Adrenal gland (tissue), 12 donors: ENCODE data around the gene RECK. TPM values are rescaled to one million over a fixed set of nuclear protein-coding genes. Genes with fewer than 3 reads are reported as not detected.

Experiments used
- DNase-seq, 7 donors: peaks; one replicate each; pipeline ENCODE4 v3.0.0-alpha.2; 2019 to 2020
- H3K27ac ChIP-seq, 5 donors: fragments of 200-600 bp; sonication (generic) in 4 of 5; 1 replicate in 3 of 5; 2 replicates in 2 of 5; pipeline versions ENCODE4 v1.5.1 to v1.8.0; 2016 to 2020; ENCODE audit warnings: mild to moderate bottlenecking in 1 of 5
- H3K27me3 ChIP-seq: fragments of 200-600 bp; 2 replicates; pipeline ENCODE4 v1.8.0; 2021
- H3K36me3 ChIP-seq, 2 donors: fragments of 200-600 bp; replicated peaks in 1 of 2; 1 replicate in 1 of 2; 2 replicates in 1 of 2; pipeline versions ENCODE4 v1.5.1 to v1.8.0; 2018 to 2022
- H3K4me1 ChIP-seq, 2 donors: fragments of 200-600 bp; replicated peaks in 1 of 2; 1 replicate in 1 of 2; 2 replicates in 1 of 2; pipeline versions ENCODE4 v1.5.1 to v1.8.0; 2018 to 2021
- H3K4me3 ChIP-seq, 4 donors: fragments of 200-600 bp; sonication (generic) in 3 of 4; one replicate each; pipeline ENCODE4 v1.5.1; 2016 to 2018
- H3K9me3 ChIP-seq, 3 donors: fragments of 200-600 bp; sonication (generic) in 1 of 3; replicated peaks in 1 of 3; 1 replicate in 2 of 3; 2 replicates in 1 of 3; pipeline versions ENCODE4 v1.5.1 to v1.8.0; 2016 to 2021
- CTCF ChIP-seq, 6 experiments: fragments of 450-650 bp in 4 of 6; fragments of 200-600 bp in 2 of 6; sonication (generic) in 1 of 6; IDR thresholded peaks; 1 replicate in 5 of 6; 2 replicates in 1 of 6; pipeline versions ENCODE4 v1.5.1 to v1.8.0; 2016 to 2021; ENCODE audit warnings: antibody characterized with exemption in 6 of 6, mild to moderate bottlenecking in 2 of 6, moderate library complexity in 1 of 6
- POLR2A ChIP-seq, 2 donors: fragments of 450-650 bp; IDR thresholded peaks; one replicate each; pipeline ENCODE4 v1.6.1; 2017; ENCODE audit warnings: antibody characterized with exemption in 2 of 2, mild to moderate bottlenecking in 2 of 2, moderate library complexity in 1 of 2
- WGBS, 4 donors: extraction: QIAGEN DNeasy Blood & Tissue Kit in 2 of 4; methylation state at CpG; one replicate each; pipeline versions ENCODE4 v1.1.5 to v1.1.7; 2013 to 2017; 5-methylcytosine and 5-hydroxymethylcytosine counted together
- intact Hi-C, 2 donors: fragments of 100-400 bp; cut with DNase I; formaldehyde crosslinking; loops; one replicate each; pipeline versions ENCODE4 v1.14.1 to v1.15.0; 2022 to 2023
- polyA plus RNA-seq, 3 donors: library from polyadenylated mRNA; stranded (reverse); fragments of 200-250 nt in 2 of 3; fragments of 350-450 nt in 1 of 3; fragmentation: Illumina TruSeq in 1 of 3; extraction: RNeasy Lipid Tissue Mini Kit (QIAGEN cat#74804) in 1 of 3; gene quantifications; one replicate each; pipeline ENCODE4 v1.2.3, GENCODE V29; 2013 to 2014
- total RNA-seq, 9 donors: library from RNA; depleted of rRNA in 4 of 9; stranded (reverse); fragments of >200 nt in 4 of 9; fragments of 120-200 nt in 1 of 9; fragmentation: NEBNext Ultra II Directional in 1 of 9; extraction: Animal tissue kit (Norgen Biotek cat#: 25700) in 1 of 9; gene quantifications; one replicate each; pipeline versions ENCODE4 v1.1.0 to v1.2.4, GENCODE V29; 2013 to 2023
- donor health status: healthy with polysubstance abuse.
- donor health status: Bipolar disorder and iron deficiency.
- donor health status: DM: yes; HTN: yes; CAD: no.
- donor health status: DM: no; HTN: no; CAD: no.
- donor health status: DM: no; HTN: no; CAD: no.
- donor health status: DM: yes; HTN: yes; CAD: no.

Gene RECK
- total and polyA plus RNA-seq, 12 donors: 4.1 to 15.8 (median 9.6) TPM

DNA sequence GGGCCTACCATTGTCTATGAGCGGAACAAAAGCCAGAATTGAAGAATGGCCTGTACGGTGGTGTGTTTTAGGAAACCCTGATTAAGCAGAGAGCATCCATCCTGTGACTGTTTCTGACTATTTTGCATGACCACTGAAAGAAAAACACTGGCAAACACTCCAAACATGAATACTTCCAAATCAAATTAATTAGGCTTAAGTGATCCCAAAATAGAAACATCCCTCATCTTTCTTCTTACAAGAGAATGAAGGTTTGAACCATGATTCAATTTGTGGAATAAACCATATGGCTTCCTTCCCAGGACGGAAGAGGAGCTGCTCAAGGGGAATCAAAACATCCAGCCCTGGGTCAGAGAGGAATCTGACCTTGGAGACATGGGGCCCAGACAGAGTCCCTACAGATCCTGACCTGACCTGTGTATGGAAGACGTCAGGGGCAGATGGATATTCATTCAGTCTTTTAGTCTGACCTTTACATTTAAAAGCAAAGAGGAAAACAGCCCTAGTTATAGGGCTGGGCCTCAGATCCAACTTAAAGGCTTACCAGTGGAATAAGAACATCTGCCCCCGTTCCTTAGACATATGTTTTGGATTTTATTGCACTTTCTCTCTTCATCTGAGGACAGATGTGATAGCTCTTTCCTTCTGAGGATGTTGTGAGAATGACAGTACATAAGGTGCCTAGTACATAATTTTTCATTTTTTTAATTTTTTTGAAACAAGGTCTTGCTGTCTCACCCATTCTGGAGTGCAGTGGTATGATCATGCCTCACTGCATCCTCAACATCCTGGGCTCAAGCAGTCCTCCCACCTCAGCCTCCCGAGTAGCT, 17.6 kb upstream of the RECK start:
- intact Hi-C loops: loop anchor here in 1 of 2 donors (5.0 kb wide), 1 partner anchor 62 kb away; the partner anchor contains the start of gene OR2S2
- Histone ChIP-seq H3K4me1 (no peaks in the 10 kb centered on the region), H3K9me3 (no peaks in the 10 kb centered on the region), H3K27ac (no peak overlapping the region), H3K27me3 (no peaks in the 10 kb centered on the region), H3K36me3 (no peaks in the 10 kb centered on the region), H3K4me3 (no peak overlapping the region)
- 65 to 75% (median 73%) methylated on average over 6 of the region's 6 CpGs for WGBS, 4 donors
- no peak for DNase-seq
- TF ChIP-seq CTCF (IDR thresholded peaks at IDR 0.05) (no peak), POLR2A (IDR thresholded peaks at IDR 0.05) (no peak)

- H3K27ac ChIP-seq: no peak overlapping the region
- no peaks in the 10 kb centered on the region for H3K27me3 ChIP-seq
- no peak for DNase-seq
- TF ChIP-seq POLR2A (IDR thresholded peaks at IDR 0.05): no peak
- TF ChIP-seq CTCF (IDR thresholded peaks at IDR 0.05): no peak
- 80 to 94% (median 82%) methylated on average over 1 of the region's 1 CpG for WGBS, 4 donors
- H3K4me3 ChIP-seq: no peak overlapping the region
- no peaks in the 10 kb centered on the region for H3K4me1 ChIP-seq
- H3K36me3 ChIP-seq: no peaks in the 10 kb centered on the region
- intact Hi-C loops: loop anchor here (10.0 kb wide), 2 partner anchors 143 to 153 kb away; partner anchors contain the start of gene CCIN (in 1 of the 2)
- no peaks in the 10 kb centered on the region for H3K9me3 ChIP-seq
Measured at GRCh38 chr9:36021968-36022367, 14.7 kb upstream of the RECK start.

GRCh38 chr9:36023260-36024048, 13.3 kb upstream of the RECK start:
- Histone ChIP-seq H3K4me1 (no peaks in the 10 kb centered on the region), H3K9me3 (no peaks in the 10 kb centered on the region), H3K4me3 (no peak overlapping the region), H3K27ac (no peak overlapping the region), H3K27me3 (no peaks in the 10 kb centered on the region), H3K36me3 (no peaks in the 10 kb centered on the region)
- WGBS, 4 donors: 40 to 50% (median 44%) methylated on average over 12 to 13 of the region's 13 CpGs
- intact Hi-C loops: loop anchor here (10.0 kb wide), 2 partner anchors 141 to 151 kb away; partner anchors contain the start of gene CCIN (in 1 of the 2)
- TF ChIP-seq POLR2A (IDR thresholded peaks at IDR 0.05) (no peak), CTCF (IDR thresholded peaks at IDR 0.05) (peak; percentile 57 to 81 (median 74))
- DNase-seq: peak; percentile 63 to 88 (median 70)

DNA sequence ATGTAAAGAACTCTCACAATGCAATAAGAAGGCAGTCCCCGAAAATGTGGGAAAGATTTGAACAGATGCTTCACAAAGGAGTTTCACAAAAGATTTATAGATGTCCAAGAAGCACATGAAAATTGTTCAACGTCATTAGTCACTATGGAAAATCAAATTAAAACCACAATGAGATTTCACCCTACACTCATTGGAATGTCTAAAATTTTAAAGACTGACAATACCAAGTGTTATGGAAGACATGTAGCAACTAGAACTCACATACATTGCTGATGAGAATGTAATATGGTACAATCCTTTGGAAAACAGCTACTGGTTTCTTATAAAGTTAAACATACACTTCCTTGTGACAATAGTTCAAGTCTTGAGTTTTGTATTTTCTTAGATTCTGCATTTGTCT, 11.0 kb upstream of the RECK start:
- no peak overlapping the region for H3K27ac ChIP-seq
- DNase-seq: no peak
- intact Hi-C loops: loop anchor here (10.0 kb wide), 2 partner anchors 139 to 149 kb away; partner anchors contain the start of gene CCIN (in 1 of the 2)
- H3K27me3 ChIP-seq: no peaks in the 10 kb centered on the region
- TF ChIP-seq CTCF (IDR thresholded peaks at IDR 0.05): no peak
- TF ChIP-seq POLR2A (IDR thresholded peaks at IDR 0.05): no peak
- H3K36me3 ChIP-seq: no peaks in the 10 kb centered on the region
- no peak overlapping the region for H3K4me3 ChIP-seq
- peaks cover 3 to 11% of the 10 kb centered on the region in 2 donors for H3K4me1 ChIP-seq
- WGBS, 4 donors: 87 to 95% (median 89%) methylated on average over 2 of the region's 2 CpGs
- no peaks in the 10 kb centered on the region for H3K9me3 ChIP-seq
